Smooth muscle cell (in vitro differentiated cells): ENCODE measurements around the gene PDIA5. TPM values are rescaled to one million over a fixed set of nuclear protein-coding genes. Genes with fewer than 3 reads are reported as not detected.

Source experiments
- DNase-seq: peaks from one replicate; lab custom pipeline; 2025; ENCODE audit not compliant: unreplicated experiment; lab: John Stamatoyannopoulos, UW
- H2AFZ ChIP-seq: fragments of 200-600 bp; sonication (generic); 2 replicates; pipeline ENCODE4 v1.6.0; 2016; ENCODE audit warnings: antibody characterized with exemption, low read depth, mild to moderate bottlenecking
- H3F3A ChIP-seq: fragments of 200-600 bp; sonication (generic); 2 replicates; pipeline ENCODE4 v1.6.0; 2017; ENCODE audit warnings: antibody characterized with exemption, low read depth
- H3K27ac ChIP-seq: fragments of 200-600 bp; sonication (generic); 2 replicates; pipeline ENCODE4 v1.5.1; 2016; ENCODE audit warnings: low read depth, mild to moderate bottlenecking
- H3K27me3 ChIP-seq: fragments of 200-600 bp; sonication (generic); 2 replicates; pipeline ENCODE4 v1.6.1; 2016; ENCODE audit warnings: low read depth, mild to moderate bottlenecking
- H3K36me3 ChIP-seq: fragments of 200-600 bp; sonication (generic); 2 replicates; pipeline ENCODE4 v1.5.1; 2016; ENCODE audit warnings: low read depth
- H3K4me1 ChIP-seq: fragments of 200-600 bp; sonication (generic); 2 replicates; pipeline ENCODE4 v1.5.1; 2016; ENCODE audit warnings: low read depth
- H3K4me2 ChIP-seq: fragments of 200-600 bp; sonication (generic); 2 replicates; pipeline ENCODE4 v1.6.0; 2016; ENCODE audit warnings: mild to moderate bottlenecking
- H3K4me3 ChIP-seq: fragments of 200-600 bp; sonication (generic); 2 replicates; pipeline ENCODE4 v1.5.1; 2016; ENCODE audit warnings: mild to moderate bottlenecking
- H3K79me2 ChIP-seq: fragments of 200-600 bp; sonication (generic); 2 replicates; pipeline ENCODE4 v1.6.0; 2016; ENCODE audit warnings: low read depth, mild to moderate bottlenecking
- H3K9ac ChIP-seq: fragments of 200-600 bp; sonication (generic); 2 replicates; pipeline ENCODE4 v1.6.0; 2016; ENCODE audit warnings: low read depth
- H3K9me3 ChIP-seq: fragments of 200-600 bp; sonication (generic); replicated peaks from 2 replicates; pipeline ENCODE4 v1.5.1; 2016; ENCODE audit warnings: low read depth
- H4K20me1 ChIP-seq: fragments of 200-600 bp; sonication (generic); 2 replicates; pipeline ENCODE4 v1.6.0; 2016; ENCODE audit warnings: low read depth
- CTCF ChIP-seq: fragments of 200-600 bp; sonication (generic); IDR thresholded peaks from 2 replicates; pipeline ENCODE4 v1.5.1; 2017; ENCODE audit warnings: borderline replicate concordance, mild to moderate bottlenecking, antibody characterized with exemption; ENCODE audit not compliant: insufficient read depth, poor library complexity, severe bottlenecking
- WGBS: methylation state at CpG from one replicate; pipeline ENCODE4 v1.1.7; 2016; ENCODE audit warnings: low lambda C conversion rate; 5-methylcytosine and 5-hydroxymethylcytosine counted together
- polyA plus RNA-seq: library from polyadenylated mRNA; unstranded; fragments of >200 nt; fragmentation: Nextera tagmentation; extraction: Ambion mirVana; gene quantifications from 2 replicates; pipeline ENCODE4 v1.2.1, GENCODE V29; 2016
- total RNA-seq: library from RNA; depleted of rRNA; stranded (reverse); fragments of >200 nt; gene quantifications from 2 replicates; pipeline ENCODE4 v1.2.3, GENCODE V29; 2014

Gene PDIA5
- total and polyA plus RNA-seq, 2 experiments from 2014 or later = 65.4 to 102 TPM

- Histone ChIP-seq H3K27me3 (no peaks in the 10 kb centered on the region), H3K4me1 (peaks cover 22% of the 10 kb centered on the region), H3K4me2 (no peak overlapping the region), H3K4me3 (no peak overlapping the region), H2AFZ (no peak overlapping the region), H3K9ac (no peak overlapping the region), H3K36me3 (no peaks in the 10 kb centered on the region), H3K79me2 (no peaks in the 10 kb centered on the region), H3F3A (no peaks in the 10 kb centered on the region), H3K27ac (no peak overlapping the region), H3K9me3 (no peaks in the 10 kb centered on the region), H4K20me1 (peaks cover 6% of the 10 kb centered on the region)
- 96% methylated on average over 9 of the region's 9 CpGs for WGBS
- TF ChIP-seq CTCF = no peak
- DNase-seq = no peak
Measured at GRCh38 chr3:123155471-123156011, 88.7 kb downstream of the PDIA5 start.

GRCh38 chr3:123156276-123156995 is 89.6 kb downstream of the PDIA5 start:
- 97% methylated on average over 15 of the region's 15 CpGs for WGBS
- Histone ChIP-seq H3K9me3 (no peaks in the 10 kb centered on the region), H3K27ac (no peak overlapping the region), H4K20me1 (peaks cover 6% of the 10 kb centered on the region), H3K79me2 (no peaks in the 10 kb centered on the region), H3K36me3 (no peaks in the 10 kb centered on the region), H3K27me3 (no peaks in the 10 kb centered on the region), H3F3A (no peaks in the 10 kb centered on the region), H3K4me1 (peaks cover 22% of the 10 kb centered on the region), H3K4me3 (no peak overlapping the region), H2AFZ (no peak overlapping the region), H3K4me2 (no peak overlapping the region), H3K9ac (no peak overlapping the region)
- no peak for DNase-seq
- no peak for TF ChIP-seq CTCF

GRCh38 chr3:123157209-123157597 is 90.4 kb downstream of the PDIA5 start:
- 94% methylated on average over 2 of the region's 2 CpGs for WGBS
- no peak for TF ChIP-seq CTCF
- Histone ChIP-seq H3K4me1 (peaks cover 22% of the 10 kb centered on the region), H2AFZ (no peak overlapping the region), H3K9me3 (no peaks in the 10 kb centered on the region), H3F3A (no peaks in the 10 kb centered on the region), H3K4me3 (no peak overlapping the region), H3K27ac (no peak overlapping the region), H3K4me2 (no peak overlapping the region), H3K9ac (no peak overlapping the region), H3K27me3 (no peaks in the 10 kb centered on the region), H4K20me1 (peaks cover 6% of the 10 kb centered on the region), H3K79me2 (no peaks in the 10 kb centered on the region), H3K36me3 (no peaks in the 10 kb centered on the region)
- DNase-seq = no peak
